Mesendoderm (in vitro differentiated cells): Measurements from ENCODE around the gene DDX42.

Source experiments
- DNase-seq: peaks from one replicate; pipeline ENCODE4 v3.0.0; 2013
- H2AK5ac ChIP-seq: 2 replicates; pipeline ENCODE4 v1.6.1; 2013; ENCODE audit warnings: low read length, inconsistent platforms
- H2BK120ac ChIP-seq: 2 replicates; pipeline ENCODE4 v1.6.1; 2013; ENCODE audit warnings: low read depth, mild to moderate bottlenecking, low read length, moderate library complexity, mixed read lengths
- H2BK15ac ChIP-seq: replicated peaks from 2 replicates; pipeline ENCODE4 v1.6.1; 2013; ENCODE audit warnings: low read depth, mild to moderate bottlenecking, moderate library complexity
- H2BK5ac ChIP-seq: 2 replicates; pipeline ENCODE4 v1.6.1; 2013; ENCODE audit warnings: low read length, inconsistent platforms
- H3K18ac ChIP-seq: 2 replicates; pipeline ENCODE4 v1.6.1; 2013; ENCODE audit warnings: mild to moderate bottlenecking, low read length, mixed read lengths
- H3K23ac ChIP-seq: one replicate; pipeline ENCODE4 v1.6.1; 2013; ENCODE audit warnings: low read length
- H3K27ac ChIP-seq: 2 replicates; pipeline ENCODE4 v1.5.1; 2013; ENCODE audit warnings: low read depth, mild to moderate bottlenecking, inconsistent platforms, low read length, moderate library complexity
- H3K27me3 ChIP-seq: 2 replicates; pipeline ENCODE4 v1.6.1; 2013; ENCODE audit warnings: low read length, control low read depth, mild to moderate bottlenecking, inconsistent platforms; ENCODE audit not compliant: insufficient read depth, poor library complexity
- H3K36me3 ChIP-seq: 2 replicates; pipeline ENCODE4 v1.6.1; 2013; ENCODE audit warnings: low read length, inconsistent platforms; ENCODE audit not compliant: control insufficient read depth, insufficient read depth
- H3K4ac ChIP-seq: one replicate; pipeline ENCODE4 v1.6.1; 2013; ENCODE audit warnings: low read depth, mild to moderate bottlenecking, low read length, moderate library complexity
- H3K4me1 ChIP-seq: 2 replicates; pipeline ENCODE4 v1.6.1; 2013; ENCODE audit warnings: low read depth, low read length, inconsistent platforms; ENCODE audit not compliant: control insufficient read depth
- H3K4me2 ChIP-seq: 2 replicates; pipeline ENCODE4 v1.6.1; 2013; ENCODE audit warnings: low read length
- H3K4me3 ChIP-seq: 2 replicates; pipeline ENCODE4 v1.5.1; 2013; ENCODE audit warnings: mild to moderate bottlenecking, low read length
- H3K56ac ChIP-seq: one replicate; pipeline ENCODE4 v1.6.1; 2013; ENCODE audit warnings: low read length
- H3K79me1 ChIP-seq: 2 replicates; pipeline ENCODE4 v1.6.1; 2013; ENCODE audit warnings: low read length, inconsistent platforms
- H3K79me2 ChIP-seq: 2 replicates; pipeline ENCODE4 v1.6.1; 2013; ENCODE audit warnings: mild to moderate bottlenecking, low read length; ENCODE audit not compliant: control insufficient read depth, insufficient read depth
- H3K9ac ChIP-seq: 2 replicates; pipeline ENCODE4 v1.6.1; 2013; ENCODE audit warnings: low read length, inconsistent platforms
- H4K5ac ChIP-seq: one replicate; pipeline ENCODE4 v1.6.1; 2013; ENCODE audit warnings: low read length
- H4K8ac ChIP-seq: one replicate; pipeline ENCODE4 v1.6.1; 2013; ENCODE audit warnings: low read depth, mild to moderate bottlenecking, control low read depth, low read length, moderate library complexity
- WGBS: extraction: QIAGEN DNeasy Blood & Tissue Kit; methylation state at CpG from one replicate; pipeline ENCODE4 v1.1.7; 2013; ENCODE audit warnings: low lambda C conversion rate, missing lambda C conversion rate; ENCODE audit not compliant: insufficient coverage; ENCODE audit errors: extremely low coverage; 5-methylcytosine and 5-hydroxymethylcytosine counted together

DDX42 gene

DNA sequence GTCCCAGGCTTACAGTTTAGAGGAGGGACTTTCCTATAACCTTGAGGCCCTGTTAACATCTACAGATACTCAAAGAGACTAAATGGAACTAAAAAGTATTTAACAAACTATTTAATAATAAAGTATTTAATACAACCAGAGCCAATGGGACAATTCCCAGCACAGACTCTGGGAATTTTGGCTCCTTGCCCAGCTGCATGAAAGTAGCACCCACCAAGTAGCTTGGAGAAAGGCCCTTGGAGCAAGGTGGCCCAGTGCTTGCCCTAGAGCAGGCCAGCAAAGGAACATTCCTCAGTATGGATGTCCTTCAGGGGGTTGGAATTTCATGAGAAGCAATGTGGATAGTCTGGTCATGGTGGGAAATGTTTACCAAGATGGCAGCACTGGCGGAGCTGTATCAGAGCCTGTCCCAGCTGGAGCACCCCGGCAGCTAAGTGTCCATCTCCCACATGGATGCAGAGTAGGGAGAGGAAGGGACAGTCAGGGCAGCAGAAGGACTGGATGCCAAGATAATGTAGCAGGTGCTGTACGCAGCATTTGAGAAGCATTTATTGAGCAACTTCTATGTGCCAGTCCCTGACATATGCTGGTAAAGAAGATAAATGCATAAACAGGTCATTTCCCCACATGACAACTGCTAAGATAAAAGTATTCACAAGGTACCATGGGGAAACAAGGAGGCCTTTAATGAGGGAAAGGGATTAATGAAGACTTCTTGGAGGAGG lies 73.7 kb downstream of the DDX42 start:
- Histone ChIP-seq H3K4me1 (no peaks in the 10 kb centered on the region), H3K36me3 (no peaks in the 10 kb centered on the region), H3K56ac (no peak overlapping the region), H4K5ac (no peak overlapping the region), H3K4ac (no peak overlapping the region), H4K8ac (no peak overlapping the region), H3K27ac (no peak overlapping the region), H2BK5ac (no peak overlapping the region), H3K79me1 (no peaks in the 10 kb centered on the region), H3K23ac (no peak overlapping the region), H3K79me2 (no peaks in the 10 kb centered on the region), H3K18ac (no peak overlapping the region), H2BK120ac (no peak overlapping the region), H3K9ac (no peak overlapping the region), H3K4me2 (no peak overlapping the region), H2AK5ac (no peak overlapping the region), H2BK15ac (no peak overlapping the region), H3K4me3 (no peak overlapping the region), H3K27me3 (no peaks in the 10 kb centered on the region)
- WGBS = no CpG with 5 or more reads among the region's 3 CpGs
- DNase-seq = no peak

DNA sequence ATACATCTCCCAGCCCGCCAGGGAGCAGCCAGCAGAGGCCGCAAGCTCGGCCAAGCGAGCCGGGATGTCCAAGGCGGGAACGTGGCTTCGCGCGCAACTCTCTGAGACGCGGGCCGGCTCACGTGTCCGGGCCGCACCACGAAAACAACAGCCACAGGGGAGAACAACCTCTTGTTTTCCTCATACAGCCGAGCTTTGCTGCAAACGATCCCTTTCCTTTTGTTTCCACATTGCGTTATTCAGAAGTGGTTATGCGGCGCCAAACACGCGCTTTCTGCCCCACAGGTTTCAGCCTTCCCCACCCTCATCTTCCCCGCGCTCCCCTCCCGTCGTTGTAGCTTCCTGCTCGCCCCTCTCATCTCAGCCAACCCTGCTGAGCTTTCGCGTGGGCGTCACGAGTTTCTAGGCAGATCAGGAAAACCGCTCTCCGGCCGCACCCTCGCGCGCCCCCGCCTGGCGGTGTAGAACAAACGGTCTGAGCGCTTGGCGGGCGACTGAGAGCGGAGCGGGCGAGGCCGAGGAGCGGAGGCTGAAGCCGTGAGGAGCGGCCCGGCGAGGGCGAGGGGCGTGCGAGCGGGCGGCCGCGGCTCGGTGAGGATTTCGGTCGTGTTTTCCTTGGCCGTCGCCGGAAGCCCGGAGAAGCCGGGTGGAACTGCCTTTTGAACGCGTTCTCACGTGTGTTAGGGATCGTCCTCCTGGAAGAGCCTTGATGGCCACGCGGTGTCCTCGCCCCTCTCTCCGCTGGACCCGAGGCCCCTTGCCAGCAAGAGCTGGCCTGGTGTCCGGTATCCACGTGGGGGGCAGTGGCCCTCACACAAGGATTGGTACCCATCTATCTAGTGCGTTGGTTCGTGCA lies 75.1 kb downstream of the DDX42 start:
- Histone ChIP-seq H2BK120ac (no peak overlapping the region), H3K27me3 (no peaks in the 10 kb centered on the region), H4K5ac (no peak overlapping the region), H3K4me2 (no peak overlapping the region), H3K23ac (no peak overlapping the region), H3K4me1 (no peaks in the 10 kb centered on the region), H3K36me3 (no peaks in the 10 kb centered on the region), H3K56ac (peak overlapping the region; percentile 73), H3K4ac (no peak overlapping the region), H3K79me2 (no peaks in the 10 kb centered on the region), H3K4me3 (no peak overlapping the region), H2BK5ac (no peak overlapping the region), H2BK15ac (no peak overlapping the region), H3K9ac (peak overlapping the region; percentile 25), H4K8ac (no peak overlapping the region), H3K27ac (no peak overlapping the region), H3K79me1 (no peaks in the 10 kb centered on the region), H2AK5ac (no peak overlapping the region), H3K18ac (no peak overlapping the region)
- peak; percentile 97 for DNase-seq
- no CpG with 5 or more reads among the region's 82 CpGs for WGBS

DNA sequence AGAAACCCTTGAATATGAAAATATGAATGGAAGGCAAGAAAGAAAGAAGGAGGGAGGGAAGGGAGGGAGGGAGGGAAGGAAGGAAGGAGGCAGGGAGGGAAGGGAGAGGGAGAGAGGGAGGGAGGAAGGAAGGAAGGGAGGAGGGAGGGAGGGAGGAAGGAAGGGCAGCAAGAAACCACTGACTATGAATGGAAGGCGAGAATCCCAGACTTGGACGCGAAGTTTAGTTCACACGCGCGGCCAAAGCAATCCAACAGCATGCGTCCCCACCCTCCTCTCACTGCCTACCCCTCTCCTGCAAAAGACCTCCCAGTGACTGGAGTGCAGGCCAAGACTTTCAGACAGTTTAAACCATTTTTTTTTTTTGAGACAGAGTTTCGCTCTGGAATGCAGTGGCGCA lies 76.4 kb downstream of the DDX42 start:
- Histone ChIP-seq H3K4me1 (no peaks in the 10 kb centered on the region), H3K79me2 (no peaks in the 10 kb centered on the region), H4K8ac (no peak overlapping the region), H3K4me3 (no peak overlapping the region), H2BK15ac (no peak overlapping the region), H3K56ac (no peak overlapping the region), H2BK5ac (no peak overlapping the region), H2AK5ac (no peak overlapping the region), H3K36me3 (no peaks in the 10 kb centered on the region), H2BK120ac (no peak overlapping the region), H3K27ac (no peak overlapping the region), H3K18ac (no peak overlapping the region), H3K79me1 (no peaks in the 10 kb centered on the region), H3K4ac (no peak overlapping the region), H3K23ac (no peak overlapping the region), H3K27me3 (no peaks in the 10 kb centered on the region), H4K5ac (no peak overlapping the region), H3K4me2 (no peak overlapping the region), H3K9ac (no peak overlapping the region)
- no CpG with 5 or more reads among the region's 9 CpGs for WGBS
- DNase-seq = no peak

DNA sequence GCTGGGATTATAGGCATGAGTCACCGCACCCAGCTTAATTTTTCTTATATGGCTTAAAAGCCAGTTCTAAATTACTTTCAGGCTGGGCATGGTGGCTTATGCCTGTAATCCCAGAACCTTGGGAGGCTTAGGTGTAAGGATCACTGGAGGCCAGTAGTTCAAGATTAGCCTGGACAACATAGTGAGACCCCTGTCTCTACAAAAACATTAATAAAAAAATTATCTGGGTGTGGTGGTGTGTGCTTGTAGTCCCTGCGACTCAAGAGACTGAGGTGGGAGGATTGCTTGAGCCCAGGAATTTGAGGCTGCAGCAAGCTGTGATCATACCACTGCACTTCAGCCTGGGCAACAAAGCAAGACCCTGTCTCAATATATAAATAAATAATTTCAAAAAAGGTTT lies 79.3 kb downstream of the DDX42 start:
- no CpG with 5 or more reads among the region's 2 CpGs for WGBS
- no peak overlapping the region for H2BK5ac ChIP-seq

DNA sequence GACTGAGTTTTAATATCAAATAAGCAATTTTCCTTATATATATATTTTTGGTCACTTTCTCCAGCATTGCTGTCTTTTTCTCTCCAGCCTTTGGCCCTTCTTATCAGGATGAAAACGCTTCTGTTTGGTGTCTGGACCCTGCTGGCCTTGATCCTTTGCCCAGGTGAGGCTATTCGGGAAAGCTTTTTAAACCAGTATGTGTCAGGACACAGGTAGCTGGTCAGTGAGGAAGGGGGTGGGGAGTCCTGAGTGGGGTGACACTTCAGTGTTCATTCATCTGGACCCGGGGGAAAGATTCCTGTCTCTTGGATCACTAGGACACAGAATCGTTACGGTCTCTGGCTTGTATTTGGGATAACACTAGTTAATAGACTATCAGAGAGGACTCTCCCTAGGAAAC lies 80.7 kb downstream of the DDX42 start:
- Histone ChIP-seq H3K27me3 (no peaks in the 10 kb centered on the region), H4K8ac (no peak overlapping the region), H3K79me2 (no peaks in the 10 kb centered on the region), H3K9ac (no peak overlapping the region), H3K56ac (no peak overlapping the region), H4K5ac (no peak overlapping the region), H2BK15ac (no peak overlapping the region), H2BK5ac (no peak overlapping the region), H3K27ac (no peak overlapping the region), H3K4me2 (no peak overlapping the region), H3K36me3 (no peaks in the 10 kb centered on the region), H3K4me1 (no peaks in the 10 kb centered on the region), H3K18ac (no peak overlapping the region), H3K79me1 (no peaks in the 10 kb centered on the region), H3K4ac (no peak overlapping the region), H2BK120ac (no peak overlapping the region), H2AK5ac (no peak overlapping the region), H3K23ac (no peak overlapping the region), H3K4me3 (no peak overlapping the region)
- DNase-seq = no peak
- WGBS = no CpG with 5 or more reads among the region's 5 CpGs

More for the DNA sequence above, 79.3 kb downstream of the DDX42 start:
- no peak overlapping the region for H3K9ac ChIP-seq
- H3K4me1 ChIP-seq = no peaks in the 10 kb centered on the region
- H3K18ac ChIP-seq = no peak overlapping the region
- no peak for DNase-seq
- H3K27me3 ChIP-seq = no peaks in the 10 kb centered on the region
- H2BK15ac ChIP-seq = no peak overlapping the region
- no peaks in the 10 kb centered on the region for H3K79me2 ChIP-seq
- H2AK5ac ChIP-seq = no peak overlapping the region
- no peak overlapping the region for H4K5ac ChIP-seq
- no peak overlapping the region for H4K8ac ChIP-seq
- H3K56ac ChIP-seq = no peak overlapping the region
- no peak overlapping the region for H3K27ac ChIP-seq
- no peak overlapping the region for H3K23ac ChIP-seq
- no peak overlapping the region for H3K4me3 ChIP-seq
- H3K36me3 ChIP-seq = no peaks in the 10 kb centered on the region
- no peak overlapping the region for H2BK120ac ChIP-seq
- no peak overlapping the region for H3K4me2 ChIP-seq
- H3K4ac ChIP-seq = no peak overlapping the region
- H3K79me1 ChIP-seq = no peaks in the 10 kb centered on the region
